HFF-Myc (cell line): ENCODE results near the gene SYNDIG1L.

Source experiments
- DNase-seq: peaks from one replicate; pipeline ENCODE4 v3.0.0-alpha.2; 2011; ENCODE audit warnings: low read depth; ENCODE audit errors: extremely low read depth
- H3K4me3 ChIP-seq: replicated peaks from 2 replicates; pipeline ENCODE4 v1.5.1; 2011; ENCODE audit warnings: low read depth, mild to moderate bottlenecking, control low read depth, low read length
- CTCF ChIP-seq: IDR thresholded peaks from 2 replicates; pipeline ENCODE4 v1.5.1; 2012; ENCODE audit warnings: mild to moderate bottlenecking, low read depth, low read length, control low read depth; ENCODE audit errors: missing control alignments

Gene SYNDIG1L

GRCh38 chr14:74401504-74402241 lies 24.3 kb downstream of the SYNDIG1L start:
- TF ChIP-seq CTCF: no peak
- no peak overlapping the region for H3K4me3 ChIP-seq
- no peak for DNase-seq

- no peak for DNase-seq
- H3K4me3 ChIP-seq: no peak overlapping the region
- TF ChIP-seq CTCF: no peak
These were observed 25.0 kb downstream of the SYNDIG1L start for GRCh38 chr14:74400919-74401503.

- TF ChIP-seq CTCF: no peak
- DNase-seq: no peak
- no peak overlapping the region for H3K4me3 ChIP-seq
These were observed 25.9 kb downstream of the SYNDIG1L start for GRCh38 chr14:74400031-74400685.

GRCh38 chr14:74395094-74395493 lies 30.9 kb downstream of the SYNDIG1L start:
- TF ChIP-seq CTCF: no peak
- no peak overlapping the region for H3K4me3 ChIP-seq
- no peak for DNase-seq

- H3K4me3 ChIP-seq: no peak overlapping the region
- no peak for DNase-seq
- no peak for TF ChIP-seq CTCF
These were observed 31.5 kb downstream of the SYNDIG1L start for GRCh38 chr14:74394549-74394948.

GRCh38 chr14:74392616-74393570 lies 33.1 kb downstream of the SYNDIG1L start:
- DNase-seq: no peak
- TF ChIP-seq CTCF: no peak
- H3K4me3 ChIP-seq: no peak overlapping the region
